Stomach (tissue), 9 donors: ENCODE data around the gene HPN. TPM values are rescaled to one million over a fixed set of nuclear protein-coding genes. Genes with fewer than 3 reads are reported as not detected.
"Not testable (repeated sequence)": the region's sequence is repeated elsewhere in the genome, so short reads cannot be mapped to it uniquely, and the experiment has no call there.

Experiments used
- DNase-seq, 2 donors: peaks; one replicate each; pipeline versions ENCODE4 v3.0.0 to v3.0.0-alpha.2; 2013 to 2019
- H3K27ac ChIP-seq, 5 donors: fragments of 200-600 bp in 4 of 5; sonication (generic) in 4 of 5; one replicate each; pipeline ENCODE4 v1.5.1; 2013 to 2019; ENCODE audit warnings: mild to moderate bottlenecking in 1 of 5, moderate library complexity in 1 of 5
- H3K27me3 ChIP-seq, 3 donors: fragments of 200-600 bp; sonication (generic); one replicate each; pipeline ENCODE4 v1.5.1; 2017 to 2019; ENCODE audit warnings: mixed run types in 1 of 3
- H3K36me3 ChIP-seq, 4 donors: fragments of 200-600 bp; sonication (generic); 1 replicate in 3 of 4; 2 replicates in 1 of 4; pipeline ENCODE4 v1.5.1; 2016 to 2019
- H3K4me1 ChIP-seq, 4 donors: fragments of 200-600 bp; sonication (generic); one replicate each; pipeline ENCODE4 v1.5.1; 2016 to 2019
- H3K4me3 ChIP-seq, 4 donors: fragments of 200-600 bp; sonication (generic) in 3 of 4; one replicate each; pipeline ENCODE4 v1.5.1; 2016 to 2019; ENCODE audit warnings: mild to moderate bottlenecking in 1 of 4
- H3K9me3 ChIP-seq, 4 donors: fragments of 200-600 bp; sonication (generic); one replicate each; pipeline ENCODE4 v1.5.1; 2016 to 2019
- EP300 ChIP-seq: sonication (generic); formaldehyde crosslinking; IDR thresholded peaks from one replicate; pipeline ENCODE4 v1.6.1; 2017; ENCODE audit warnings: antibody characterized with exemption
- POLR2A ChIP-seq, 4 donors: fragments of 450-650 bp; IDR thresholded peaks; one replicate each; pipeline ENCODE4 v1.6.1; 2016; ENCODE audit warnings: antibody characterized with exemption in 4 of 4, control low read depth in 2 of 4, mild to moderate bottlenecking in 1 of 4, moderate library complexity in 1 of 4
- POLR2AphosphoS5 ChIP-seq, 3 donors: sonication (generic); formaldehyde crosslinking; IDR thresholded peaks; one replicate each; pipeline ENCODE4 v1.6.1; 2016; ENCODE audit warnings: antibody characterized with exemption in 3 of 3
- WGBS, 5 donors: extraction: QIAGEN DNeasy Blood & Tissue Kit in 3 of 5; methylation state at CpG; one replicate each; pipeline versions ENCODE4 v1.1.5 to v1.1.7; 2013 to 2018; 5-methylcytosine and 5-hydroxymethylcytosine counted together
- intact Hi-C: fragments of 100-400 bp; cut with DNase I; formaldehyde crosslinking; loops from one replicate; pipeline ENCODE4 v1.15.1; 2023; ENCODE audit warnings: low total_unique reads
- polyA plus RNA-seq, 3 donors: library from polyadenylated mRNA; stranded (reverse); fragments of 200-250 nt; gene quantifications; one replicate each; pipeline ENCODE4 v1.2.3, GENCODE V29; 2013
- total RNA-seq, 5 donors: library from RNA; depleted of rRNA; stranded (reverse); fragments of >200 nt; gene quantifications; one replicate each; pipeline versions ENCODE4 v1.1.0 to v1.2.3, GENCODE V29; 2014 to 2016
- TF ChIP-seq, protein P1 (sequence below), 7 experiments: fragments of 450-650 bp in 4 of 7; fragments of 200-600 bp in 3 of 7; sonication (generic) in 3 of 7; IDR thresholded peaks; one replicate each; pipeline ENCODE4 v1.5.1; 2016 to 2019; ENCODE audit warnings: antibody characterized with exemption in 7 of 7, control low read depth in 2 of 7, mild to moderate bottlenecking in 1 of 7
- donor health status: healthy with polysubstance abuse.
- donor health status: Bipolar disorder and iron deficiency.
- donor health status: healthy.

HPN gene
- total and polyA plus RNA-seq, 8 donors = 14.7 to 45.2 (median 28.6) TPM; not detected in 1

DNA sequence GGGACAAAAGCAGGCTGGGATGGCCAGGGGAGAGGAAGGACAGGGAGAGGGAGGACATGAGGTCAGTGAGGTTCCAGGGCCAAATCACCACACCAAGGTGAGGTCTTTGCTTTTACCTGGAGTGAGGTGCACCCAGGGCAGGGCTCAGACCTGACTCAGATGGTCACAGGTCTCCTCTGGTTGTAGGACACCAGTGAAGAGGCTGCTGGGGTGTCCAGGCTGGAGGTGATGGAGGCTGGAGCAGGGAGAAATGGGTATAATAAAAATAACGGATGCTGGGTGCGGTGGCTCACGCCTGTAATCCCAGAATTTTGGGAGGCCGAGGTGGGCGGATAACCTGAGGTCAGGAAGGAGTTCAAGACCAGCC is 34.5 kb upstream of the HPN start:
- WGBS, 5 donors = 86 to 99% (median 97%) methylated on average over 5 of the region's 5 CpGs
- intact Hi-C loops = no loop called here
- TF ChIP-seq, protein P1, sequence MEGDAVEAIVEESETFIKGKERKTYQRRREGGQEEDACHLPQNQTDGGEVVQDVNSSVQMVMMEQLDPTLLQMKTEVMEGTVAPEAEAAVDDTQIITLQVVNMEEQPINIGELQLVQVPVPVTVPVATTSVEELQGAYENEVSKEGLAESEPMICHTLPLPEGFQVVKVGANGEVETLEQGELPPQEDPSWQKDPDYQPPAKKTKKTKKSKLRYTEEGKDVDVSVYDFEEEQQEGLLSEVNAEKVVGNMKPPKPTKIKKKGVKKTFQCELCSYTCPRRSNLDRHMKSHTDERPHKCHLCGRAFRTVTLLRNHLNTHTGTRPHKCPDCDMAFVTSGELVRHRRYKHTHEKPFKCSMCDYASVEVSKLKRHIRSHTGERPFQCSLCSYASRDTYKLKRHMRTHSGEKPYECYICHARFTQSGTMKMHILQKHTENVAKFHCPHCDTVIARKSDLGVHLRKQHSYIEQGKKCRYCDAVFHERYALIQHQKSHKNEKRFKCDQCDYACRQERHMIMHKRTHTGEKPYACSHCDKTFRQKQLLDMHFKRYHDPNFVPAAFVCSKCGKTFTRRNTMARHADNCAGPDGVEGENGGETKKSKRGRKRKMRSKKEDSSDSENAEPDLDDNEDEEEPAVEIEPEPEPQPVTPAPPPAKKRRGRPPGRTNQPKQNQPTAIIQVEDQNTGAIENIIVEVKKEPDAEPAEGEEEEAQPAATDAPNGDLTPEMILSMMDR (IDR thresholded peaks at IDR 0.05) = no peak
- no peak for TF ChIP-seq POLR2AphosphoS5 (IDR thresholded peaks at IDR 0.05)
- TF ChIP-seq EP300 = no peak
- TF ChIP-seq POLR2A (IDR thresholded peaks at IDR 0.05) = no peak
- H3K36me3 ChIP-seq = peaks cover 17 to 57% (median 43%) of the 10 kb centered on the region in 4 donors
- H3K27me3 ChIP-seq = no peaks in the 10 kb centered on the region
- peaks cover 49 to 84% (median 61%) of the 10 kb centered on the region in 4 donors for H3K4me1 ChIP-seq
- H3K9me3 ChIP-seq = no peaks in the 10 kb centered on the region
- no peak overlapping the region for H3K4me3 ChIP-seq
- peak overlapping the region; percentile 33 to 99 (median 59) for H3K27ac ChIP-seq
- no peak for DNase-seq

DNA sequence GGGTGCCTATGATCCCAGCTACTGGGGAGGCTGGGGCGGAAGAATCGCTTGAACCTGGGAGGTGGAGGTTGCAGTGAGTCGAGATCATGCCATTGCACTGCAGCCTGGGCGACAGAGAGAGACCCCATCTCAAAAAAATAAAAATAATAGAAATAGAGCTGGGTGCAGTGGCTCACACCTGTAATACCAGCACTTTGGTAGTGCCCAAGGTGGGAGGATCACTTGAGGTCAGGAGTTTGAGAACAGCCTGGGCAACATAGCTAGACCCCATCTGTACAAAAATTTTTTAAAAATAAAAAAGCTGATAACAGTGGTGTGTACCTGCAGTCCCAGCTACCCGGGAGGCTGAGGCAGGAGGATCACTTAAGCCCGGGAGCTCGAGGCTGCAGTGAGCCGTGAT is 34.1 kb upstream of the HPN start:
- H3K9me3 ChIP-seq, H3K27me3 ChIP-seq, DNase-seq, intact Hi-C loops, H3K4me3 ChIP-seq: not testable (repeated sequence)
- Histone ChIP-seq H3K36me3 (peaks cover 17 to 59% (median 47%) of the 10 kb centered on the region in 4 donors), H3K4me1 (peaks cover 49 to 84% (median 60%) of the 10 kb centered on the region in 4 donors), H3K27ac (peak overlapping the region in 4 of 5 donors; percentile 33 to 99 (median 71))
- 96 to 97% (median 97%) methylated on average over 8 of the region's 8 CpGs for WGBS, 5 donors

DNA sequence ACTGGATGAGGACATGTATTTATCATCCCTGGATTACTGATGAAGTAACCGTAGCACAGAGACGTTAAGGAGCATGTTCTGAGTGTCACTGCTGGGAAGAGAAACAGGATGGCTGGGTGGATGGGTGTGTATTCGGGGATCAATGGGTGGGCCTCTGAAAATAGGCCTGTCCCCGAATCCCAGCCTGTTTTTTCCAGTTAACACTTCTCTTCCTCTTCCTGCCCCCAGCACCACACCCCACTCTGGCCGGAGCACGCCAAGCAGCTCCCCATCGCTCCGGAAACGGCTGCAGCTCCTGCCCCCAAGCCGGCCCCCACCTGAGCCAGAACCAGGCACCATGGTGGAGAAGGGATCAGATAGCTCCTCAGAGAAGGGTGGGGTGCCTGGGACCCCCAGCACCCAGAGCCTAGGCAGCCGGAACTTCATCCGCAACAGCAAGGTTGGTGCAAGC is 32.6 kb upstream of the HPN start:
- no peak for DNase-seq
- TF ChIP-seq, protein P1 (IDR thresholded peaks at IDR 0.05) = no peak
- no peak for TF ChIP-seq POLR2A (IDR thresholded peaks at IDR 0.05)
- peak in 1 of 3 donors; percentile 10 for TF ChIP-seq POLR2AphosphoS5 (IDR thresholded peaks at IDR 0.05)
- no peak for TF ChIP-seq EP300
- intact Hi-C loops = no loop called here
- H3K27me3 ChIP-seq = no peaks in the 10 kb centered on the region
- peak overlapping the region in 4 of 5 donors; percentile 15 to 99 (median 35) for H3K27ac ChIP-seq
- no peaks in the 10 kb centered on the region for H3K9me3 ChIP-seq
- H3K4me1 ChIP-seq = peaks cover 42 to 84% (median 60%) of the 10 kb centered on the region in 4 donors
- 81 to 90% (median 89%) methylated on average over 12 of the region's 12 CpGs for WGBS, 5 donors
- H3K36me3 ChIP-seq = peaks cover 18 to 67% (median 54%) of the 10 kb centered on the region in 4 donors
- H3K4me3 ChIP-seq = no peak overlapping the region

DNA sequence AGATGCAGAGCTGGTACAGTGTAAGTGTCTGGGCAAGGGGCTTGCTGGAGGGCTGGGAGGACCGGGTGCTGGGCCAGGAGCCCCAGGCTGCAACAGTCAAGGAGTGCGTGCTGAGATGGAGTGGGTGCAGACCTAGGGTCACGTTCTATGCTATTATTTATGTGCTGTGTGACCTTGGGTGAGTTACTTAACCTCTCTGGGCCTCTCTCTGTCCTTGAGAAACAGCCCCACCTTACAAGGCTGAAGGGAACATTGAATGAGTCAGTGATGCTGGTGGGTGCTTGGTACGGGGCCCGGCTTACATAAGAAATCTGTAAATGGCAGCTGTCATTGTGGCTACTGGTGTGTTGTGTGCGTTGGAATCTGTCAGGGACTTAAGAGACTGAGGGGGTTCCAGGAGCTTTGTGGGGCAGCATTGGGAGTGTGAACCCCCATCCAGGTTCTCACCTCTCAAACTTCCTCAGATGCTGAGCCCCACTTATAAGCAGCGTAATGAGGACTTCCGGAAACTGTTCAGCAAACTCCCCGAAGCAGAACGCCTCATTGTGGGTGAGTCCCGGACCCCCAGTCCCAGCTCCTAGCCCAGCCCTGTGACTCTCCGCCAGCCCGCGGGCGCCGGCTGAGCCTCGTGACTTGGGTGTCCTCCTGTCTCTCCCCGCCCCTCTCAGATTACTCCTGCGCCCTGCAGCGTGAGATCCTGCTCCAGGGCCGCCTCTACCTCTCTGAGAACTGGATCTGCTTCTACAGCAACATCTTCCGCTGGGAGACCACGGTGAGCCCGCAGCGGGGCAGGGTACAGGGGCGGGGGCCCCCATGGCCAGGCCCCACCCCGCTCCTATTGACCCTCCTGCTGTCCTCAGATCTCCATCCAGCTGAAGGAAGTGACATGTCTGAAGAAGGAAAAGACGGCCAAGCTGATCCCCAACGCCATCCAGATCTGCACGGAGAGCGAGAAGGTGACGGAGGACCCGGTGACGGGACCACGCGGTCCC is 31.8 kb upstream of the HPN start:
- Histone ChIP-seq H3K9me3 (no peaks in the 10 kb centered on the region), H3K27me3 (no peaks in the 10 kb centered on the region), H3K4me1 (peaks cover 38 to 82% (median 54%) of the 10 kb centered on the region in 4 donors), H3K4me3 (no peak overlapping the region), H3K36me3 (peaks cover 23 to 75% (median 62%) of the 10 kb centered on the region in 4 donors), H3K27ac (peak overlapping the region in 4 of 5 donors; percentile 15 to 66 (median 31))
- TF ChIP-seq, protein P1 (IDR thresholded peaks at IDR 0.05) = no peak
- no peak for TF ChIP-seq POLR2AphosphoS5 (IDR thresholded peaks at IDR 0.05)
- TF ChIP-seq POLR2A (IDR thresholded peaks at IDR 0.05) = no peak
- no peak for TF ChIP-seq EP300
- 87 to 93% (median 87%) methylated on average over 34 to 36 of the region's 36 CpGs for WGBS, 5 donors
- no peak for DNase-seq
- intact Hi-C loops = no loop called here
